HUES48 (cell line): ENCODE measurements around the gene RFLNA.

ENCODE experiments used
- H3K27ac ChIP-seq: one replicate; pipeline ENCODE4 v1.7.0; 2013; ENCODE audit warnings: low read depth, low read length, inconsistent platforms
- H3K27me3 ChIP-seq: 2 replicates; pipeline ENCODE4 v1.6.1; 2013; ENCODE audit warnings: mild to moderate bottlenecking, low read length; ENCODE audit not compliant: control insufficient read depth, insufficient read depth
- H3K36me3 ChIP-seq: 2 replicates; pipeline ENCODE4 v1.6.1; 2013; ENCODE audit warnings: low read length; ENCODE audit not compliant: control insufficient read depth, insufficient read depth
- H3K4me1 ChIP-seq: 2 replicates; pipeline ENCODE4 v1.6.1; 2013; ENCODE audit warnings: mild to moderate bottlenecking, low read length; ENCODE audit not compliant: control insufficient read depth, insufficient read depth
- H3K4me3 ChIP-seq: 2 replicates; pipeline ENCODE4 v1.5.1; 2013; ENCODE audit warnings: mild to moderate bottlenecking, low read depth, low read length
- H3K9ac ChIP-seq: 2 replicates; pipeline ENCODE4 v1.6.1; 2013; ENCODE audit warnings: mild to moderate bottlenecking, low read depth, low read length, moderate library complexity
- H3K9me3 ChIP-seq: 2 replicates; pipeline ENCODE4 v1.6.1; 2013; ENCODE audit warnings: low read length; ENCODE audit not compliant: control insufficient read depth, insufficient read depth

RFLNA gene

GRCh38 chr12:124283326-124283725, 11.6 kb upstream of the RFLNA start:
- peaks cover 3% of the 10 kb centered on the region; the same call in 1 of the 2 replicates for H3K4me1 ChIP-seq

GRCh38 chr12:124284368-124284767, 10.5 kb upstream of the RFLNA start:
- Histone ChIP-seq H3K9me3 (0 out of 2 replicates have a peak, but pooled peaks cover 6% of the 10 kb centered on the region), H3K4me3 (no peak overlapping the region), H3K27me3 (no peaks in the 10 kb centered on the region), H3K9ac (no peak overlapping the region), H3K27ac (no peak overlapping the region), H3K4me1 (peaks cover 3% of the 10 kb centered on the region; the same call in 1 of the 2 replicates), H3K36me3 (no peaks in the 10 kb centered on the region)

More at GRCh38 chr12:124283326-124283725, 11.6 kb upstream of the RFLNA start:
- Histone ChIP-seq H3K27me3 (no peaks in the 10 kb centered on the region), H3K4me3 (no peak overlapping the region), H3K9me3 (0 out of 2 replicates have a peak, but pooled peaks cover 6% of the 10 kb centered on the region), H3K36me3 (no peaks in the 10 kb centered on the region), H3K9ac (no peak overlapping the region), H3K27ac (no peak overlapping the region)

- H3K4me1 ChIP-seq, result peaks cover 3% of the 10 kb centered on the region; the same call in 1 of the 2 replicates
- 0 out of 2 replicates have a peak, but pooled peaks cover 6% of the 10 kb centered on the region for H3K9me3 ChIP-seq
- no peaks in the 10 kb centered on the region for H3K36me3 ChIP-seq
- H3K9ac ChIP-seq, result no peak overlapping the region
- no peak overlapping the region for H3K4me3 ChIP-seq
- H3K27ac ChIP-seq, result no peak overlapping the region
- H3K27me3 ChIP-seq, result no peaks in the 10 kb centered on the region
These were observed 8.5 kb upstream of the RFLNA start for GRCh38 chr12:124286414-124286813.

- H3K9me3 ChIP-seq, result 0 out of 2 replicates have a peak, but pooled peaks cover 6% of the 10 kb centered on the region
- H3K4me1 ChIP-seq, result peaks cover 3% of the 10 kb centered on the region; the same call in 1 of the 2 replicates
- H3K27me3 ChIP-seq, result no peaks in the 10 kb centered on the region
- H3K36me3 ChIP-seq, result no peaks in the 10 kb centered on the region
- no peak overlapping the region for H3K4me3 ChIP-seq
- H3K27ac ChIP-seq, result no peak overlapping the region
- no peak overlapping the region for H3K9ac ChIP-seq
These were observed 7.9 kb upstream of the RFLNA start for GRCh38 chr12:124286971-124287370.

GRCh38 chr12:124289634-124290600, 5.0 kb upstream of the RFLNA start:
- no peaks in the 10 kb centered on the region for H3K36me3 ChIP-seq
- H3K4me3 ChIP-seq, result no peak overlapping the region
- H3K27ac ChIP-seq, result no peak overlapping the region
- peaks cover 11% of the 10 kb centered on the region; the same call in 1 of the 2 replicates for H3K27me3 ChIP-seq
- H3K4me1 ChIP-seq, result peaks cover 14% of the 10 kb centered on the region; the same call in 1 of the 2 replicates
- 0 out of 2 replicates have a peak, but pooled peaks cover 1% of the 10 kb centered on the region for H3K9me3 ChIP-seq
- no peak overlapping the region for H3K9ac ChIP-seq

- peaks cover 24% of the 10 kb centered on the region for H3K4me1 ChIP-seq
- H3K27ac ChIP-seq, result no peak overlapping the region
- H3K36me3 ChIP-seq, result no peaks in the 10 kb centered on the region
- H3K4me3 ChIP-seq, result no peak overlapping the region
- no peaks in the 10 kb centered on the region for H3K9me3 ChIP-seq
- H3K9ac ChIP-seq, result no peak overlapping the region
- peaks cover 31% of the 10 kb centered on the region for H3K27me3 ChIP-seq
These were observed 2.5 kb upstream of the RFLNA start for GRCh38 chr12:124292385-124292784.

- Histone ChIP-seq H3K27ac (no peak overlapping the region), H3K9ac (no peak overlapping the region), H3K4me3 (no peak overlapping the region), H3K27me3 (peaks cover 31% of the 10 kb centered on the region), H3K36me3 (no peaks in the 10 kb centered on the region), H3K9me3 (no peaks in the 10 kb centered on the region), H3K4me1 (peaks cover 24% of the 10 kb centered on the region)
These were observed 1.4 kb upstream of the RFLNA start for GRCh38 chr12:124293286-124294003.

GRCh38 chr12:124295431-124296058, 652 bp downstream of the RFLNA start:
- Histone ChIP-seq H3K4me3 (peak overlapping the region; percentile 61), H3K36me3 (no peaks in the 10 kb centered on the region), H3K9me3 (no peaks in the 10 kb centered on the region), H3K27me3 (peaks cover 31% of the 10 kb centered on the region), H3K27ac (no peak overlapping the region), H3K9ac (no peak overlapping the region), H3K4me1 (peaks cover 24% of the 10 kb centered on the region)

- H3K27ac ChIP-seq, result no peak overlapping the region
- H3K9me3 ChIP-seq, result no peaks in the 10 kb centered on the region
- peaks cover 31% of the 10 kb centered on the region for H3K27me3 ChIP-seq
- peaks cover 24% of the 10 kb centered on the region for H3K4me1 ChIP-seq
- H3K9ac ChIP-seq, result 0 out of 2 replicates have a peak overlapping the region, but pooled peaks have one; percentile 12
- H3K4me3 ChIP-seq, result peak overlapping the region; percentile 44
- H3K36me3 ChIP-seq, result no peaks in the 10 kb centered on the region
These were observed 1.5 kb downstream of the RFLNA start for GRCh38 chr12:124296295-124296915.

GRCh38 chr12:124296916-124297351, 2.0 kb downstream of the RFLNA start:
- Histone ChIP-seq H3K4me1 (peaks cover 24% of the 10 kb centered on the region), H3K4me3 (no peak overlapping the region), H3K36me3 (no peaks in the 10 kb centered on the region), H3K27ac (no peak overlapping the region), H3K9ac (no peak overlapping the region), H3K9me3 (no peaks in the 10 kb centered on the region), H3K27me3 (peaks cover 31% of the 10 kb centered on the region)
